ENCODE results near the gene PAGE4. TPM values are rescaled to one million over a fixed set of nuclear protein-coding genes. Genes with fewer than 3 reads are reported as not detected.

The PAGE4 gene
- total and polyA plus RNA-seq, 4 donors, result not detected

GRCh38 chrX:49812177-49812576 is 16.9 kb upstream of the PAGE4 start:
- no peak overlapping the region for H3K9ac ChIP-seq (ENCODE audit: low read depth in 1 of 2, low read length in 2 of 2)
- H3K4me1 ChIP-seq (ENCODE audit: control insufficient read depth in 4 of 4, insufficient read depth in 4 of 4, low read length in 3 of 4), result no peaks in the 10 kb centered on the region
- H3K36me3 ChIP-seq (ENCODE audit: control insufficient read depth in 4 of 4, insufficient read depth in 3 of 4, low read depth in 1 of 4, low read length in 3 of 4), result no peaks in the 10 kb centered on the region
- no peak overlapping the region for H3K4me3 ChIP-seq (ENCODE audit: low read depth in 1 of 3, low read length in 3 of 3)
- H3K9me3 ChIP-seq (ENCODE audit: control insufficient read depth in 4 of 4, low read length in 3 of 4), result no peaks in the 10 kb centered on the region
- no peak overlapping the region for H3K27ac ChIP-seq (ENCODE audit: low read depth in 1 of 2, low read length in 2 of 2)
- no peak for DNase-seq (ENCODE audit: low spot score)
- H3K27me3 ChIP-seq (ENCODE audit: control insufficient read depth in 4 of 4, insufficient read depth in 4 of 4, low read length in 3 of 4), result no peaks in the 10 kb centered on the region
- no peak for TF ChIP-seq SP1 (IDR thresholded peaks at IDR 0.05)
- TF ChIP-seq ZBTB33 (IDR thresholded peaks at IDR 0.05), result no peak
- TF ChIP-seq FOXA2 (IDR thresholded peaks at IDR 0.05), result no peak
- no peak for TF ChIP-seq EGR1 (IDR thresholded peaks at IDR 0.05; ENCODE audit: low read depth in 2 of 2)
- no peak for TF ChIP-seq RXRA (IDR thresholded peaks at IDR 0.05)
- TF ChIP-seq MAX (IDR thresholded peaks at IDR 0.05), result no peak
- TF ChIP-seq JUND (IDR thresholded peaks at IDR 0.05), result no peak
- no peak for TF ChIP-seq NR2F2 (IDR thresholded peaks at IDR 0.05)
- 56% methylated on average over 4 of the region's 4 CpGs for WGBS

GRCh38 chrX:49816435-49816834 is 12.7 kb upstream of the PAGE4 start:
- TF ChIP-seq NR2F2 (IDR thresholded peaks at IDR 0.05) (no peak), REST (IDR thresholded peaks at IDR 0.05) (no peak), GABPA (IDR thresholded peaks at IDR 0.05 in 1 of 2, conservative IDR thresholded peaks at IDR 0.05 in 1 of 2) (no peak), RAD21 (IDR thresholded peaks at IDR 0.05) (no peak), HNF4G (IDR thresholded peaks at IDR 0.05) (no peak), EGR1 (IDR thresholded peaks at IDR 0.05; ENCODE audit: low read depth in 2 of 2) (no peak), HNF4A (conservative IDR thresholded peaks at IDR 0.05) (no peak), RXRA (IDR thresholded peaks at IDR 0.05) (no peak), TAF1 (conservative IDR thresholded peaks at IDR 0.05) (no peak), CTCF (IDR thresholded peaks at IDR 0.05; ENCODE audit: low read depth, low read length, missing input control) (no peak), FOXA1 (IDR thresholded peaks at IDR 0.05) (no peak), ZBTB33 (IDR thresholded peaks at IDR 0.05) (no peak), YY1 (IDR thresholded peaks at IDR 0.05) (no peak), ATF3 (IDR thresholded peaks at IDR 0.05) (no peak), JUND (IDR thresholded peaks at IDR 0.05) (no peak), FOXA2 (IDR thresholded peaks at IDR 0.05) (no peak), SP1 (IDR thresholded peaks at IDR 0.05) (no peak), MAX (IDR thresholded peaks at IDR 0.05) (no peak)
- WGBS, result 86% methylated on average over 4 of the region's 4 CpGs

More at GRCh38 chrX:49816435-49816834, 12.7 kb upstream of the PAGE4 start:
- no peak overlapping the region for H3K9ac ChIP-seq (ENCODE audit: low read depth in 1 of 2, low read length in 2 of 2)
- no peak overlapping the region for H3K27ac ChIP-seq (ENCODE audit: low read depth in 1 of 2, low read length in 2 of 2)
- H3K36me3 ChIP-seq (ENCODE audit: control insufficient read depth in 4 of 4, insufficient read depth in 3 of 4, low read depth in 1 of 4, low read length in 3 of 4), result no peaks in the 10 kb centered on the region
- no peaks in the 10 kb centered on the region for H3K9me3 ChIP-seq (ENCODE audit: control insufficient read depth in 4 of 4, low read length in 3 of 4)
- H3K27me3 ChIP-seq (ENCODE audit: control insufficient read depth in 4 of 4, insufficient read depth in 4 of 4, low read length in 3 of 4), result no peaks in the 10 kb centered on the region
- DNase-seq (ENCODE audit: low spot score), result no peak
- H3K4me3 ChIP-seq (ENCODE audit: low read depth in 1 of 3, low read length in 3 of 3), result no peak overlapping the region
- no peaks in the 10 kb centered on the region for H3K4me1 ChIP-seq (ENCODE audit: control insufficient read depth in 4 of 4, insufficient read depth in 4 of 4, low read length in 3 of 4)
